ENCODE results near the gene GLI1. TPM values are rescaled to one million over a fixed set of nuclear protein-coding genes. Genes with fewer than 3 reads are reported as not detected.
A peak's percentile ranks its signal among the peaks of the same experiment; 100 is the strongest.

Gene GLI1
- total and polyA plus RNA-seq, 2 of the 13 experiments (the other 11 are each of a cell fraction or from before 2014, with no cell fraction given): 0.09 to 0.20 TPM

- TF ChIP-seq, protein P1, sequence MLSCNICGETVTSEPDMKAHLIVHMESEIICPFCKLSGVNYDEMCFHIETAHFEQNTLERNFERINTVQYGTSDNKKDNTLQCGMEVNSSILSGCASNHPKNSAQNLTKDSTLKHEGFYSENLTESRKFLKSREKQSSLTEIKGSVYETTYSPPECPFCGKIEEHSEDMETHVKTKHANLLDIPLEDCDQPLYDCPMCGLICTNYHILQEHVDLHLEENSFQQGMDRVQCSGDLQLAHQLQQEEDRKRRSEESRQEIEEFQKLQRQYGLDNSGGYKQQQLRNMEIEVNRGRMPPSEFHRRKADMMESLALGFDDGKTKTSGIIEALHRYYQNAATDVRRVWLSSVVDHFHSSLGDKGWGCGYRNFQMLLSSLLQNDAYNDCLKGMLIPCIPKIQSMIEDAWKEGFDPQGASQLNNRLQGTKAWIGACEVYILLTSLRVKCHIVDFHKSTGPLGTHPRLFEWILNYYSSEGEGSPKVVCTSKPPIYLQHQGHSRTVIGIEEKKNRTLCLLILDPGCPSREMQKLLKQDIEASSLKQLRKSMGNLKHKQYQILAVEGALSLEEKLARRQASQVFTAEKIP (CRISPR knock-in tag; IDR thresholded peaks at IDR 0.05; ENCODE audit: borderline replicate concordance): no peak
- TF ChIP-seq PAF1 (CRISPR knock-in tag; IDR thresholded peaks at IDR 0.05) (no peak), ZNF136 (CRISPR knock-in tag; IDR thresholded peaks at IDR 0.05; ENCODE audit: low read depth) (peak; percentile 82; the same call in 1 of the 2 replicates), ZNF318 (CRISPR knock-in tag; IDR thresholded peaks at IDR 0.05) (no peak), ZNF30 (CRISPR knock-in tag; IDR thresholded peaks at IDR 0.05) (no peak), ZFP1 (CRISPR knock-in tag; IDR thresholded peaks at IDR 0.05) (no peak), ARNT2 (CRISPR knock-in tag; IDR thresholded peaks at IDR 0.05; ENCODE audit: low read depth) (no peak), HNRNPH1 (optimal IDR thresholded peaks at IDR 0.05; ENCODE audit: low read depth, low read length) (no peak), RELA (CRISPR knock-in tag; IDR thresholded peaks at IDR 0.05) (no peak), BHLHE40 (IDR thresholded peaks at IDR 0.05; ENCODE audit: low read length) (peak; percentile 7; the same call in 1 of the 2 replicates), PRPF4 (IDR thresholded peaks at IDR 0.05; ENCODE audit: low read depth, low read length, poor library complexity, severe bottlenecking) (no peak), ZNF331 (CRISPR knock-in tag; IDR thresholded peaks at IDR 0.05) (no peak), ZNF275 (CRISPR knock-in tag; IDR thresholded peaks at IDR 0.05; ENCODE audit: borderline replicate concordance) (peak; percentile 44; the same call in 1 of the 2 replicates), MIXL1 (CRISPR knock-in tag; IDR thresholded peaks at IDR 0.05) (no peak; the same call in 1 of the 2 replicates), ZFP62 (CRISPR knock-in tag; IDR thresholded peaks at IDR 0.05) (no peak), NR2F6 (IDR thresholded peaks at IDR 0.05) (no peak), NR2F6 (CRISPR knock-in tag; IDR thresholded peaks at IDR 0.05) (no peak)
- TF ChIP-seq, protein P2, sequence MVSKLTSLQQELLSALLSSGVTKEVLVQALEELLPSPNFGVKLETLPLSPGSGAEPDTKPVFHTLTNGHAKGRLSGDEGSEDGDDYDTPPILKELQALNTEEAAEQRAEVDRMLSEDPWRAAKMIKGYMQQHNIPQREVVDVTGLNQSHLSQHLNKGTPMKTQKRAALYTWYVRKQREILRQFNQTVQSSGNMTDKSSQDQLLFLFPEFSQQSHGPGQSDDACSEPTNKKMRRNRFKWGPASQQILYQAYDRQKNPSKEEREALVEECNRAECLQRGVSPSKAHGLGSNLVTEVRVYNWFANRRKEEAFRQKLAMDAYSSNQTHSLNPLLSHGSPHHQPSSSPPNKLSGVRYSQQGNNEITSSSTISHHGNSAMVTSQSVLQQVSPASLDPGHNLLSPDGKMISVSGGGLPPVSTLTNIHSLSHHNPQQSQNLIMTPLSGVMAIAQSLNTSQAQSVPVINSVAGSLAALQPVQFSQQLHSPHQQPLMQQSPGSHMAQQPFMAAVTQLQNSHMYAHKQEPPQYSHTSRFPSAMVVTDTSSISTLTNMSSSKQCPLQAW (CRISPR knock-in tag; IDR thresholded peaks at IDR 0.05): peak; percentile 74
Measured at GRCh38 chr12:57487597-57488401, 28.2 kb downstream of the GLI1 start, which contains the start of gene MARS1 (continued).

All from HepG2 (cell line).